CD4-positive, alpha-beta T cell treated with Interferon gamma for 1 hour (primary cell): ENCODE data around the gene PTH1R.
A peak's percentile ranks its signal among the peaks of the same experiment; 100 is the strongest.

Experiments used
- DNase-seq: peaks from one replicate; pipeline ENCODE4 v3.0.0-alpha.2; 2020

PTH1R gene

DNA sequence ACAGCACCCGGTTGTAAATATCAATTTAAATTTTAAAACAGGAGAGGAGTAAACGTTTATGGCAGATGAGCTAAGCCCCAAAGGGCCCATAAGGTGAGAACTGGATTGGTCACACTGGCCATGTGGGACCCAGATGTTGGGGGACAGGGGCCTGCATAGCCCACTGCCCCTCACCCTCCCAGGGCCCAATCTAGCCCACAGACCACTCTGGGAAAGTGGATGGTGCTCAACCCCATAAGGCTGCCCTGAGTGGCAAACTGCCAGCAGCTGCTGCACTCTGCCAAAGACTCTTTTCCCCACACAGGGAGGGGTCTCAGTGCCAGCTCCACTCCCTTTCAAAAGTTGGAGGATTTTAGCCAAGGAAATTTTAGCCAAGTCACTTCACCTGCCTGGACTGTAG lies 56.6 kb downstream of the PTH1R start:
- DNase-seq, result no peak

DNA sequence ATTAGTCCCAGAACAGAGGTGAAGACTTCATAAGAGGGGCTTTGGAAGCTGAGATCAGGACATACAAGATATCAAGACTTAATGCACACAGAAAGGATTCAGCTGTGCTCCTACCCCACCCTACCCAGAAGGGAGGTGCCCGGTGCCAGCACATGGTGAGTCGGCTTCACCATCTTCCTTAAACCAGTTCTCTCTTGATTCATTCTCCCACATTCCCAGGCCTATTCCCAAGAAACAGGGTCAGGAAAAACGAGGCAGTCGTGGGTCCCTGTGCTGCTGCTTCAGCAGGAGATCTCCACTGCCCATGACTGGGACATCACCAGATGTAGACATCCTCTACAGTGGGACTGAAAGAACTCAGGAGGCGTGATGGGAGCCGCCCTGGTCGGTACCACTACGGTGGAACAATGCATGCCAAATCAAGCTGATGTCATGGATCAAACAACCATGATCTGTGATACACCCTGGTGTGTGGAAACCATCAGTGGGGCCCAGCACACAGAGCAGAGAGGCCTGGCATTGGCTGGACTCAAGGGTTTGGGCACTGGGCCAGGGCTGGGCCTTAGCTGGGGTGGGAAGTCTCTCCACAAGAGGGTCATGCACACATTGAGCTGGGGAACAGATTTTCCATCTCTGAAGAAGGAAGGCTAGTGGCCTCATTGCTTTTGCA lies 57.1 kb downstream of the PTH1R start:
- no peak for DNase-seq

DNA sequence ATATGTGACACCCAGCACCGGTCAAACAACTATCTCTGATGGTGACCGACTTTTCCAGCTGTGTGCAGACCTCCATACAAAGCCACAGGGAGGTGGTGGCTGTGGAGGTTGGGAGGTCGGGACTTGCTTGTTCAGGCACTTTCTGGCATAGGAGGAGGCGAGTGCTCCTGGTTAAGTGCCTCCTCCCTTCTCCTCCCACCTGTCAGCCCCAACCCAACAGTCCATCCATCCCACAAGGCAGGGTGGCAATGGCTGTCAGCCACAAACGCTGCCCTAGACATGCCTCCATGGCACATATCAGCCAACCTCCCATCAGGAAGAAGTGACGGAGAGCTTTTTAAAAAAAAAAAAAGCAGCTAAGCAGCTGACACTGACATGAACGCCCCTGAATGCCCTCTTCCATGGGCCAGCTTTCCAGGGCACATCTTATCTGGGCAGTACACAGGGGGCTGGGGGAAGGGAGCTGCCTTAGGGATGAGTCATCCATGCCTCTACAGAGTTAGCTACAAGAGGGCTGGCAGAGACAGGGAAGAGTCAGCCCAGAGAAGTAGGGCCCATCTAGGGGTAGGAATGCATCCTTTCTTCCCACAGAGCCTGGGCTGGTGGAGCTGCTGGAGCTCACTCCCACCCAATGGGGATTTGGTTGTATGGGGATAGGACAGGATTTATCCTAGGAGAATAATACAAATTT lies 57.8 kb downstream of the PTH1R start:
- DNase-seq, result no peak

DNA sequence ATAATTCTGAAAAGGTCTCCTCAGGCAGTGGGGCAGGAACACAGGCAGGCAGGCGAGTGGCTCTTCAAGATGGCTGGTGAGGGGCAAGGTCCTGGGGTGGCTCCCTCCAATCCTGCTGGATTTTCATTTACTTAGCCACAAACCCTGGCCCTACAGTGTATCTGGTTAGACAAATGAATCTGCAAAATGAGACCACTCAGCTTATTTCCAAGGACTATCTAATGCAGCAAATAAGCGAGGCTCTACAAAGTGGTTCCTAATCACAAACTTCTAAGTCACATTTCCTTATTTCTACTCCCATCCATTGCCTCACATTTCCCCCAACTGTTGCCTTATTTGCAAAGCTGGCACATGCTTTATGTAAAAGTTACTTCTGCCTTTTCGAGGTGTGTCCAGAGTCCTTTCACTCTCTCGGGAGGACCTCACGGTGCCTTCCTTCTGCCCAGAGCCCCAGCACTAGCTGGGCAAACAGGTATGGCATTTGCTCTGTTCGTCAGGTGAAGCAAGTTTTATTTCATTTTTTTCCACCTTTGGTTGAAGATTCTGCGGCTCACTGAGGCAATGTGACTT lies 58.6 kb downstream of the PTH1R start:
- DNase-seq, result no peak

DNA sequence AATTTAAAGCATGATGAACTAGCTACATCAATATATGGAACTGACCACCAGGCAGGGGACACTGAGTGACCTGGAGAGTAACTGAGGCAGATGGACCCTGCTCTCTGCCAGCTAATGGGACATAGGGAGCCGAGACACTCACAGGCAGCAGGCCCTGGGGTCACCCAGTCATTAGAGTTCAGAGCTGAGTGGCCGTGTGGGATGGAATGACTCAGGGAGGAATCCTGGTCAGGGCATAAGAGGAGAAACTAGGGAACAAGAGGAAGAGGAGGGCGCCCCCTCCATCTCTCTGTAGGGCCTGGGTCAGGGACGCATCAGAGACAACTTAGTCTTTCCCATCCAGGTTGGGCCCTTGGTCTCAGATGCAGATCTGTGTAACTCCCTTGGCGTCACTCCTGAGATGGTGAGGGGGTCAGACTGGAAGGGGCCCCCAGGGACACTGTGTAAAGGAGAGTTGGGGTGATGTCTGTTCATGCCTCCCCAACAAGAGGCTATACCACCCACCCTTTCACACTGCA lies 59.3 kb downstream of the PTH1R start:
- no peak for DNase-seq

DNA sequence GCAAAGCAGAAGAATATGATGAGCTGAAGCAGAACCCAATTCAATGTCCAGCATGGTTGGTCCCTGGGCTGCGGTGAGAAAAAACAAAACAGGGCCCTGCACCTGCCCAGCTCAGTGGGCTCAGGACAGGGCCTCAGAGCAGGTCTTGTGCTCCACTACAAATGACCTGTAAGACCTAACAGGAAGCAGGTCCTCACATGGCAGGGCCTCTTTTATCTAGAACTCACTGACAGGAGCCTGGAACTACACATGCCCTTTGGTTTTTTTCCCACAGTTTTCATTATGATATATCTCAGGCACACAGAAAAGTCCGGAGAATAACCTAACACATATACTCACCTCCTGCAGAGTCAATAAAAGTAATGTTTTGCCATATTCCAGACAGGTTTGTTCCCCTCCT lies 60.6 kb downstream of the PTH1R start:
- no peak for DNase-seq

DNA sequence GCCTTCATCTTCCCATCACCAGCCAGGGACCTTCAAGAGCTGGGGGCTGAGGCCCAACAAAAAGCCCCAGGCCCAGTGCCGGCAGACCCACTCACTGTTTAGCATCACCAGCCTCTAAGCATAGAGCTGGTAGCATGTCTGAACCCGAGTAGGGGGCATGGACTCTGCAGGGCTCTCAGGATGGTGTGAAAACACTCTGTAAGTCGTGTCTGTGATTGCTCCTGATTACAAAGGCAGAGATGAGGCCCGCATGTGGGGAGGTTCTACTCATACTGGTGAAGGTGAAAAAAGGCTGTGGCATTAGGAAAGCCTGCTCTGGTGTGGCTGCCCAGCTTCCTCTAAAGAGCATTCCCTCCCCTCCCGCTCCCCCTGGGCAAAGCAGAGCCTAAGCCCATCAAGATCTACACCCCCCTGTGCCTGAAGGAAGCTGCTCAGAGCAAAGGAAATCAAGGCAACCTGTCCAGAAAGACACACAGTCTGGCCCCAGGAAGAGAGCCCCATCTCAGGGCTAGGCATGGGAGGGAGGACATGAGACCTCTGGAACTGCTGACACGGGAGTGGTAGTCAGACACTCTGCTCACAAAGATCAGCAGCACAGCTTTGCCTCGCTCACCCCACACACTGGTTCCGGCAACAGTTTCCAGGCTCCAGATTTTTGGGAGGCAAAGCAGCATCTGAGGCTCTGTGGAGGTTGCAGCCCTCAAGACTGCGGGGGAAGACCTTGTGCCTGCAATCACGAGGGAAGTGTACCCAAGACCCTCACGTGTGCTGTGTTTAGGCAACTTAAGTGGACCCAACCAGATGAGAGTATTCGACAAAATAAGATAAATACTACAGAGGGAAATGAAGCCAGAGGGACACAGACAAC lies 62.3 kb downstream of the PTH1R start:
- no peak for DNase-seq

DNA sequence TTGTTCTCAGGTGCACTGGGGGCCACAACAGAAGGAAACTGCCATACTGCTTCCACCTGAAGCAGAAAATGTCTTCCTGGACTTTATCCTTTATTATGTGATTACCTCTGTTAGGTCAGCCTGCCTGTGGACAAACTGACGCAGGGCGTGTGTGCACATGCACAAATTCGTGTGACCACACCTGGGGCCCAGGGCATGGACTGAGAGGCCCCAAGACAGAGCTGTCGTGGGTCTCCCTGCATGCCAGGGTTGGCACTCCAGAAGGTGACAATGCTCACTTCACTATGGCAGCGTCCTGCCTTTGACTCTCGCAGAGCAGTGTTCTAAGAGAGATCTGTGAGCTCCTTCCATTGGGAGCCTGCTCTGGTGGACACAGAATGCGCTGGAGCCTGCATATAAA lies 64.6 kb downstream of the PTH1R start:
- no peak for DNase-seq

DNA sequence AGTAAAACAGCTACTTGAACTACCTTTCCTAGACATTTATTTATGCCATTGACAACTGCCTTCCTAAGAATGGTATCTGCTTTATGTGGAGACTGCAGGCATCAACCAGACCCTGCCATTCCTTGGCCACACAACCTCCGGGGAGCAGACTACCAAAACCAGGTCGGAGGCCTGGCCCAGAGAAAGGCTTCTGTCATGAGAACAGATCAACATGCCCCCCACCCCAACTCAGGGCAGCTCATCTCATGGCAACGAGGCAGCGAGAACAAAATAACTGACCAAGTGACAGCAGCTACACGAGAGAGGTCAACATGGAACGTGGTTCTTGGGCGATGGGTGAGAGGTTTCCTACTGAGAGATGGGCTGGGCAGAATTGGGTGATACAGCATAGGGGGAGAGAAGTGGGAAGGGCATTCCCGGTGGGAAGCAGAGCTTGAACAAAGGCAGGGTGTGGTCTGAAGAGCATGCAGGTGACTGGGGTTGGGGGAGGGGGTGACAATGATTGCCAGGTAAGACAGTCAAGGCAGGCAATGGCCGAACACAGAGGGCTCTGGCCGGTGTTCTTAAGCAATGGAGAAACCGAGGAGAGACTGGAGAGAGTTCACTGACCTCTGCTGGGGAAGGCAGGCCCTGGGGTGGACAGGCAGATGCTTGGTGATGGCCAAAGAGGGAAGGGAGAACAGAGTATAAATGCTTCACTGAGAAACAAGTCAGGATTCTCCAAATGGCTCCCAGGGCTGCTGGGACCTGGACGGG lies 65.1 kb downstream of the PTH1R start:
- no peak for DNase-seq

DNA sequence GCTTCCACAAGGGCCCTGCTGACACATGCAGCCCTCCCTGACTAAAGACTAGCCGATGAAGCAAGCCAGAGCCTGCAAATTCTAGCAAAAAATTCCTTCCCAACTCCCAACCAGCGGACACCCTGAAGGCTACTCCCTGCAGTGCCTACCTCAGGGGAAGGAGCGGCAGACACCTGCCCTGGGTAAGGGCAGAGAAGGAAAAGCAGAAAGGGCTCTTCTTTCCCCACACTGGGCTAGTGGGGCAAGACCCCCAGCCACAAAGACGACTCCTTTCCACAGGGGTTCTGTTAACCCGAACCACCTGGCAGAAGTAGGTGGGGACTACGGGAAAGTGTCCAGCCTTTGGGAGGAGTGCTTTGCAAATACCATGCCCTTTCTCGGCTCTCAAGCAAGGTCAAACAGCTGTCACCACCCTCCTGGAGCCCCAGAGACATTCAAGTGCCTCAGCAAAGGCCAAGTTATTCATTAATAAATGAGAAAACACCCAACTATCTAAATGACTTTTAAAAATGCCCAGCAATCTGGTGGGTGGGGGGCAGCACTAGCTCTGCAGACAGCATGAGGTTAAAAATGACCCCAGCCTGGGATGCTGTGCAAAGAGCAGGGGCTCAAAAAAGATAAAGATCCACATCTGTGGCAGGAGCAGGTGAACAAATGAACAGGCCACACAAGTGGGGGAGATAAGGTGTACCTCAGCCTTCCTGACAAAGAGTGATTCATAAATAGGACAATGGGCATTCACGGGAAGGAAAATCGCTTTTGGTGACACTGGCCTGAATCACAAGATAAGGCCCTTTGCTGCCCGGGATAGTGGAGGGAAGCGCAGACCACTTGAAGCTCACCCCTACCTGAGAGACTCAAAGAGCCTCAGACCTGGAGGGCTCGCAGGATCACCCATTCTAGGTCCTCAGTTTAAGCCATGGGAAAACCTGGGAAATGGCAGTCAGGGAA lies 66.0 kb downstream of the PTH1R start:
- DNase-seq, result no peak

DNA sequence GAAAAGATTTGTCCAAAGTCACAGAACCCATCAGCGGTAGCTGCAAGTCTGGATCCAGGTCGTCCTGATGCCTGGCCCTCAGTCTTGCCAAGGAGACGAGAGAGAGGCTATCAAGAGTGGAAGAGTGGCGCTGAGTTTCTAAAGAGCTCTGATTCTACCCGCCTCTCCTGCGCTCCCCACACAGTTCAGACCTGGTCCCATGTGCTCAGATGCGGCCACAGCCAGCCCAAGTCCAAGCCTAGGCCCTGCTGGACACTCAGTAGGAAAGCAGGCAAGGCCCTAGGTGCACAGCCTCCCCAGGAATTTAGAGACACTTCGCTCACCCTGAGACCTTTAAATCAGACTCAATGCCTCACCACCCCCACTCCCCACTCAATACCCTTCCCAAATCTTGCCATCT lies 66.7 kb downstream of the PTH1R start:
- no peak for DNase-seq

DNA sequence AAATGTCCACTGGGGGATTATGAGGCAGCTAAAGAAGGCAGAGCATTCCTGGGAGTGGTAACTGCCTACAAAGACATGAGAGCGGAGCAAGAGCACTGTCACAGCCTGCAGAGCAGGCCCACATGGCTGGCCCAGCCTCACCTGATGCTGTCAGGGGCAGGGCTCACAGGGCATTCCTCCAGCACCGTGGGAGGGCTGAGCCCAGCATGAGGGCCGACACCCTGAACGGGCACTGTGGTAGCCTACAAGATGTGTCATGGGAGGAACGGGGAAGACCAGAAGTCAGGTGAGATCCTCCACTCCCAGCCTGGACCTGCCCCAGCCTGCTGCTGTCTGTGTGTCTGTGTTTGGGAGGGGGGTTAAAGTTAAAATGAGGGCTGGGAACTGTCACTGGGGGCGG lies 68.9 kb downstream of the PTH1R start:
- DNase-seq, result no peak

DNA sequence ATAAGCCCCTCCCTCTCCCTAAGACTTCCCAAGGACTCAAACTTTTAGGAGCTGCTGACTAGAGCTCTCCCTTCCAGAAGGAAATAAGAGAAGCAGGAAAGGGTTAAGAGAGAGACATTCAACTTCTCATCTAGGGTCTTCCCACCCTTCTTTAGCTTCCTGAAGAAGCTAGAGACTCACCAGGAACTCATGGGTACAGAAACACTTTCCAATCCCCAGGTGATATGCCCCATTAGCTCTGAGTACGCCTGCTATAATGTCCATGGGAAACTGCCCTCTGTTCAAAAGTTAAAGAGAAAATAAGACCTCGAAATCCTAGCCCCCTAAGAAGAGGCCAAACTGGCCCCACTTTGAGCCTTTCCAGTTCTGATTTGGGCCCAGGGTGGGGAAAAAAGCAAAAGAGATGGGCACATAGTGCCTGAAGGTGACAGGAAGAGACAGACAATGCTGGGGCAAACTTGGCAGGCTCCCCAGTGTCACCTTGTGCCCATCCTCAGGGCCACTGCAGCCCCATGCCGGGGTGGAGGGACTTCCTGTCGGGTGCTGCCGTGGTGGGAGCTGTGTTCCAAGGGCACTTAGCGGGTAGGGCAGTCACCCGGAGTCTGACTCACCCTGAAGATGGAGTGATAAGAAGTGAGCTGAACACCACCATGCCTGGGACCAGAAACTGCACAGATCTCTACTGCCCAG lies 69.5 kb downstream of the PTH1R start:
- peak; percentile 66 for DNase-seq

DNA sequence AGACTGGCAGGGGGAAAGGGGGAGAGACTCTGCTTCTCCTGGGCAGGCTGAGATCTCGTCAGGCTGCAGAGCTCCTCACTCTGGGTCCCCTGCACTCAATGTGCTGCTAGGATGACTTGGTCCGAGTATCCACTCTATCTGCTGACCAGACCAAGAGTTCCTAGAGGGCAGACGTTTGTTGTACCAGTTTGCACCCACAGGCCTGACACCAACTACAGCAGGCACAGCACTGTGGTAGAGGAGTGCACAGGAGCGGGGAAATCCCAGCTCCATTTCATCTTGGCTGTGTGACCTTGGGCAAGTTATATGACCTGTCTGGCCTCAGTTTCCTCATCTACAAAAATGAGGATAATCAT lies 70.0 kb downstream of the PTH1R start:
- no peak for DNase-seq

DNA sequence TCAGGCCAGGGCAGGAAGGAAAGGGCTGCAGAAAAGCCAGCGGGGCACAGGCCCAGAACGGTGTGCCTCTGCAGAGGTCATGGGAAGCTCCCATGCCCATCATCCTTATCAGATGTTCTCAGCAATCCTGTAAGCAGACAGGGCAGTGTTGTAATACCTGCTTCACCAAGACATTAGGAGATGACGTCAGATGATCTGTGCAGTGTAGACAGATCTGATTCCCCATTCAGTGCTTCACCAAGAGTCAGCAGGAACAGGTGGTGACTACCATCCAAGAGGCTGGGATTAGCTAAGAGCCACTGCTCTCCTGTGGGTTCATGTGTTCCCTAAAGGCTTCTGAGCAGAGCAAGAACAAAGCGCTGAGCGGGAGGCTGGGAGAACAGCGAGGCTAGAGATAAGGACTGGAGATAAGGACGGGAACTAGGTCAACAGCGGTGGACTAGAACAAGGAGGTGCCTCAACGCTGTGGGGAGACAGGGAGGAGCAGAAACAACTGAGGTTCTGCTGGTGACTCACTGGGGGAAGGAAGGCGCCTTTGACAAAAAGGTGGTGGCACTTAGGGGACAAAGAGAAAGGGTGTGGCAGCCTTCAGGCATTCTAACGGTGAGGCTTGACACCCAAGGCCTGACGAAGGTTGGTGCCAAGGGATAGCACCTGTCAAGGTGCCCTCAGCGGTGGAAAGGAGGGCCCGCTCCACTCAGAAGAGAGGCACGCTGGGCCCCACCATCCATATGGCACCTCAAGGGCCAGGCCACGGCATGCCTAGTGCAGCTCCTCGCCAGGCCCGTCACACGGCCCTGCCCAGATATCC lies 70.7 kb downstream of the PTH1R start:
- peak; percentile 67 for DNase-seq

DNA sequence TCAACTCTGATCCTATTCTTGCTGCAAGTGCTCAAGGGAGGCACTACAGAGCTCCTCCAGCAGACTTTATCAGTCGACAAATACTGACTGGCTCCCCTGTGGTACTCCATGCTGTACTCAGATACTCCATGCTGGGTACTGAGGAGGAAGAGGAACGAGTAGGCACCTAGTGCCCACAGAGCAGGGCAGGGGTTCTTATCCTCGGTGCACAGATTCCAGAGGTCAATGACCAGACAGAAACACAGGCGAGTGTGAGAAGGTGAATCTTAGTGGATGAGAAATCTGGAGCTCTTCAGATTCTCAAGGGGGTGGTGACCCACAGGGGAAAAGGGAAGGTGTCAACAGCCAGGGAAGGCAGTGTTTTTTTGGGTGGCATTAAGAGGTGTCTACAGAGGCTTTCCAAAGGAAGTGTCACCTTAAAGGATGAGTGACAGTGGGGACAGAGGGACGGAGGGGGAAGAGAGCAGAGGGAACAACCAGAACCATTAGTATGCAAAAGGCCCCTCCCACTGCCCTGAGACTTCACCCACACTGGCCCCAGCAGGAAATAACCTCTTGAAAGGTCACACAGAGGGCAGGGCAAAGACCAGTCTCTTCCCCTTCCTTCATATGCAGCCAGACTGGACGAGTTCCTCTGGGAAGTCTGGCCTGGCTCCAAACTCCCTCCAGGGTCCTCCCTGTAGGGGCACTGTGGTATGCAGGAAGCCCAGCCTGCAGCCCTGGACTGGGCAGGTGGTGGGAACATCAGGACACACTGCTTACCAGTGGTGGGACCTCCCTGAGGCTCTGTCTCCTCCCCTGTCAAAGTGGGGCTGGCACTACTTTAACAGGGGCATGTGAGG lies 71.5 kb downstream of the PTH1R start:
- peak; percentile 52 for DNase-seq

DNA sequence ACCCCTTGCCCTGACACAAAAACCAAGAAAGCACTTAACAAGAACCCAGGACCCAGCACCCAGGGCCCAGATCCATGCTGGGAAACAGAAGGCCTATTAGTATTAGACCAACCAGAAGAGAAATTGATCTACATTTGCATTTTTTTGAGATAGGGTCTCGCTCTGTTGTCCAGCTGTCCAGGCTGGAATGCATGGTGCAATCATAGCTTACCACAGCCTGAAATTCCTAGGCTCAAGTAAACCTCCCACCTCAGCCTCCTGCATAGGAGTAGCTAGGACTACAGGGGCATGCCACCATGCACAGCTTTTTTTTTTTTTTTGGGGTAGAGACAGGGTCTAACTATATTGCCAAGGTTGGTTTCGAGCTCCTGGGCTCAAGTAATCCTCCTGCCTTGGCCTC lies 72.7 kb downstream of the PTH1R start:
- no peak for DNase-seq

DNA sequence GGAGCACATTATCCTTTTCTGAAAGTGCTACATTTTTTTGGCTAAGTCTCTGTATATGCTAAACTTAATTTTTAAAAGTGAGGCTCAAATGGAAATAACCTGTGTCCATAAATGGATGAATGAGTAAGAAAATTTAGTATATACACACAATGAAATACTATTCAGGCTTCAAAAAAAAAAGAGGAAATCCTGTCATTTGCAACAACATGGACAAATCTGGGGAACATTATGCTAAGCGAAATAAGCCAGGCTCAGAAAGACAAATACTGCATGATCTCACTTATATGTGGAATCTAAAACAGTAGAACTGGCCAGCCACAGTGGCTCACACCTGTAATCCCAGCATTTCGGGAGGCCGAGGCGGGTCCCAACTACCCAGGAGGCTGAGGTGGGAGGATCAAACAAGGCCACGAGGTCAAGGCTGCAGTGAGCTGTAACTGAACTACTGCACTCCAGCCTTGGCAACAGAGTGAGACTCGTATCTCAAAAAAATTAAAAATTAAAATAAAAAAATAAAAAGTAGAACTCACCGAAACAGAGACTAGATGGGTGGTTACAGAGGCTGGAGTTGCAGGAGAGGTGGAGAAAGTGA lies 73.2 kb downstream of the PTH1R start:
- DNase-seq, result no peak

DNA sequence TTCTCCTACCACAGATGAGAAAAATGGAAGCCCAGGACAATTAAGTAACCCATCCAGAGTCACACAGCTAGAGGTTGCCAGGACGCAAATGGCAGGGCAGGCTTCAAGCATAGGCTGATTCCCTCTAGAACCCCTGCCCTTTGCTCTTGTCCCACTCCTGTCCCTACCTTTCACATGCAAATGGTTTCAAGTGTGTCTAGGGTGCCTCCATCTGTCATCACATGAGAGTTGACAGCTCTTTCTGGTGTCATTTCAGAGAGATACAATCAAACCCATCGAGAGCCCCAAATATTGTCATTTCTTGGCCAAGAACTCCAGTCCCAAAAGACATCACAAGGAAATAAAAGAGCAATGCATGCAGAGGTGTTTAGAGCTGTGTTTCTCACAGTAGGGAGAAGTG lies 75.3 kb downstream of the PTH1R start:
- no peak for DNase-seq
